IMR-90 (cell line): ENCODE data around the gene MUCL1. TPM values are rescaled to one million over a fixed set of nuclear protein-coding genes. Genes with fewer than 3 reads are reported as not detected.
"Not testable (repeated sequence)": the region's sequence is repeated elsewhere in the genome, so short reads cannot be mapped to it uniquely, and the experiment has no call there.

Experiments used
- ATAC-seq: fragments of 200-7000 bp; cut with Tn5 transposase; 2 replicates; pipeline ENCODE4 v1.9.1; 2020; ENCODE audit warnings: low read depth, mild to moderate bottlenecking, moderate library complexity
- BruUV-seq: library from RNA; stranded (reverse); fragments of 400-500 nt; replicated peaks from 2 replicates; lab custom pipeline; 2021; lab: Mats Ljungman, UMichigan
- CTCF ChIA-PET: fragments of 300-600 bp; formaldehyde crosslinking; extraction: SDS; loops from one replicate; lab custom pipeline; 2021; ENCODE audit warnings: antibody characterized with exemption; lab: Yijun Ruan, JAX
- POLR2A ChIA-PET: fragments of 300-600 bp; sonication (Branson Sonifier 250); formaldehyde crosslinking; loops from one replicate; lab custom pipeline; 2022; ENCODE audit warnings: antibody characterized with exemption; ENCODE audit not compliant: unreplicated experiment; lab: Charles Lee
- DNase-seq: peaks from one replicate; pipeline ENCODE4 v3.0.0; 2013
- H2AFZ ChIP-seq: replicated peaks from 2 replicates; pipeline ENCODE3; 2013; ENCODE audit warnings: low read length, mild to moderate bottlenecking; ENCODE audit not compliant: poor library complexity
- H2AK5ac ChIP-seq: 2 replicates; pipeline ENCODE4 v1.6.1; 2013; ENCODE audit warnings: low read depth, low read length, inconsistent platforms
- H2AK9ac ChIP-seq: replicated peaks from 2 replicates; pipeline ENCODE3; 2013; ENCODE audit warnings: mild to moderate bottlenecking, low read depth, low read length, moderate library complexity; ENCODE audit not compliant: poor library complexity
- H2BK120ac ChIP-seq: 2 replicates; pipeline ENCODE4 v1.6.1; 2013; ENCODE audit warnings: low read depth, low read length, inconsistent platforms
- H2BK15ac ChIP-seq: 3 replicates; pipeline ENCODE4 v1.6.1; 2013; ENCODE audit warnings: low read depth, low read length, inconsistent platforms
- H2BK20ac ChIP-seq: 2 replicates; pipeline ENCODE4 v1.6.1; 2013; ENCODE audit warnings: low read depth, mild to moderate bottlenecking, inconsistent platforms, low read length, moderate library complexity
- H2BK5ac ChIP-seq: 2 replicates; pipeline ENCODE4 v1.6.1; 2013; ENCODE audit warnings: mild to moderate bottlenecking, low read depth, low read length, inconsistent platforms; ENCODE audit not compliant: poor library complexity, severe bottlenecking
- H3K14ac ChIP-seq: replicated peaks from 2 replicates; pipeline ENCODE4 v1.6.1; 2013; ENCODE audit warnings: low read depth, low read length, inconsistent platforms
- H3K18ac ChIP-seq: 2 replicates; pipeline ENCODE4 v1.6.1; 2013; ENCODE audit warnings: low read depth, low read length, control low read depth
- H3K23ac ChIP-seq: 2 replicates; pipeline ENCODE4 v1.6.1; 2013; ENCODE audit warnings: low read depth, low read length, inconsistent platforms
- H3K27ac ChIP-seq: 2 replicates; pipeline ENCODE4 v1.5.1; 2013; ENCODE audit warnings: mild to moderate bottlenecking, control low read depth, low read length; ENCODE audit not compliant: insufficient read depth
- H3K27me3 ChIP-seq: 2 replicates; pipeline ENCODE4 v1.6.1; 2013; ENCODE audit warnings: low read length; ENCODE audit not compliant: control insufficient read depth, insufficient read depth
- H3K36me3 ChIP-seq: 2 replicates; pipeline ENCODE4 v1.6.1; 2013; ENCODE audit warnings: low read length, mixed read lengths; ENCODE audit not compliant: control insufficient read depth, insufficient read depth
- H3K4ac ChIP-seq: 2 replicates; pipeline ENCODE4 v1.6.1; 2013; ENCODE audit warnings: low read depth, low read length, inconsistent platforms
- H3K4me1 ChIP-seq: 2 replicates; pipeline ENCODE4 v1.6.1; 2013; ENCODE audit warnings: low read length, mixed read lengths; ENCODE audit not compliant: control insufficient read depth, insufficient read depth
- H3K4me2 ChIP-seq: 2 replicates; pipeline ENCODE4 v1.6.1; 2013; ENCODE audit warnings: low read depth, mild to moderate bottlenecking, control low read depth, low read length, moderate library complexity
- H3K4me3 ChIP-seq: 2 replicates; pipeline ENCODE4 v1.5.1; 2013; ENCODE audit warnings: low read depth, mild to moderate bottlenecking, control low read depth, low read length, moderate library complexity; ENCODE audit not compliant: insufficient read depth
- H3K56ac ChIP-seq: 2 replicates; pipeline ENCODE4 v1.6.1; 2013; ENCODE audit warnings: low read length, inconsistent platforms; ENCODE audit not compliant: insufficient read depth; ENCODE audit errors: extremely low read depth
- H3K79me1 ChIP-seq, 2 experiments: 2 replicates each; pipeline ENCODE4 v1.6.1; 2013; ENCODE audit warnings: low read length in 2 of 2, inconsistent platforms in 1 of 2, low read depth in 1 of 2
- H3K9ac ChIP-seq: 2 replicates; pipeline ENCODE4 v1.6.1; 2013; ENCODE audit warnings: low read depth, low read length, control low read depth
- H3K9me1 ChIP-seq: 2 replicates; pipeline ENCODE4 v1.6.1; 2013; ENCODE audit warnings: low read length, inconsistent platforms; ENCODE audit not compliant: insufficient read depth
- H3K9me3 ChIP-seq: 2 replicates; pipeline ENCODE4 v1.6.1; 2013; ENCODE audit warnings: low read length; ENCODE audit not compliant: control insufficient read depth, insufficient read depth
- H4K20me1 ChIP-seq: 2 replicates; pipeline ENCODE4 v1.6.1; 2013; ENCODE audit warnings: low read length, inconsistent platforms; ENCODE audit not compliant: insufficient read depth
- H4K5ac ChIP-seq: 2 replicates; pipeline ENCODE4 v1.6.1; 2013; ENCODE audit warnings: mild to moderate bottlenecking, low read depth, low read length, control low read depth
- H4K8ac ChIP-seq, 2 experiments: 2 replicates each; pipeline ENCODE4 v1.6.1; 2013; ENCODE audit warnings: low read depth in 2 of 2, low read length in 2 of 2, control low read depth in 1 of 2, inconsistent platforms in 1 of 2
- H4K91ac ChIP-seq: 2 replicates; pipeline ENCODE4 v1.6.1; 2013; ENCODE audit warnings: low read depth, low read length, inconsistent platforms; ENCODE audit not compliant: insufficient read depth
- WGBS, 2 experiments: methylation state at CpG; one replicate each; pipeline versions ENCODE4 v1.1.5 to v1.1.7; 2013; ENCODE audit warnings: missing lambda C conversion rate in 2 of 2; ENCODE audit not compliant: insufficient read length in 1 of 2; ENCODE audit errors: extremely low coverage in 2 of 2; 5-methylcytosine and 5-hydroxymethylcytosine counted together
- dilution Hi-C: fragments of 300-500 bp; cut with HindIII; formaldehyde crosslinking; loops from one replicate; pipeline ENCODE4 v1.14.3; 2018; ENCODE audit warnings: low sequenced_read_pairs; ENCODE audit not compliant: unreplicated experiment
- in situ Hi-C: fragments of 300-500 bp; cut with MboI; formaldehyde crosslinking; loops from 3 replicates; pipeline ENCODE4 v1.14.3; 2019; ENCODE audit warnings: low sequenced_read_pairs, inconsistent platforms, mixed read lengths
- intact Hi-C: fragments of 100-400 bp; cut with micrococcal nuclease; formaldehyde crosslinking; loops from 2 replicates; pipeline ENCODE4 v1.10.0; 2022
- polyA plus RNA-seq, 3 experiments: library from polyadenylated mRNA; depleted of rRNA; stranded (reverse); fragments of >200 nt; gene quantifications; 2 replicates each; pipeline ENCODE4 v1.2.3, GENCODE V29; 2012; ENCODE audit warnings: low replicate concordance in 1 of 3
- total RNA-seq: library from RNA; depleted of rRNA; stranded (reverse); fragments of >200 nt; gene quantifications from 2 replicates; pipeline ENCODE4 v1.2.3, GENCODE V29; 2012

Gene MUCL1
- total and polyA plus RNA-seq, 2 of the 4 experiments (the other 2 are of a cell fraction): not detected

- H3K27me3 ChIP-seq, H4K91ac ChIP-seq, H4K8ac ChIP-seq, in situ Hi-C loops, H3K27ac ChIP-seq, H3K36me3 ChIP-seq, H3K18ac ChIP-seq, H4K20me1 ChIP-seq, intact Hi-C loops, CTCF ChIA-PET, H3K9ac ChIP-seq, H3K4ac ChIP-seq, H3K4me3 ChIP-seq, H2BK5ac ChIP-seq, H3K56ac ChIP-seq, H4K5ac ChIP-seq, ATAC-seq, POLR2A ChIA-PET, H2BK120ac ChIP-seq, dilution Hi-C loops, H2BK20ac ChIP-seq, H3K14ac ChIP-seq, H2AK9ac ChIP-seq, H2AFZ ChIP-seq, H3K9me1 ChIP-seq, H3K79me1 ChIP-seq, H3K4me2 ChIP-seq, H2AK5ac ChIP-seq, H3K23ac ChIP-seq, H2BK15ac ChIP-seq, H3K4me1 ChIP-seq, BruUV-seq, H3K9me3 ChIP-seq, DNase-seq: not testable (repeated sequence)
- WGBS, 2 experiments: no CpG with 5 or more reads among the region's 1 CpG
These were observed 28.3 kb downstream of the MUCL1 start for GRCh38 chr12:54882597-54882996.

- DNase-seq, H3K4ac ChIP-seq, in situ Hi-C loops, H3K56ac ChIP-seq, H3K9me1 ChIP-seq, H2BK120ac ChIP-seq, H4K5ac ChIP-seq, H4K91ac ChIP-seq, H3K18ac ChIP-seq, H2AK5ac ChIP-seq, H3K27me3 ChIP-seq, dilution Hi-C loops, H3K23ac ChIP-seq, H3K36me3 ChIP-seq, ATAC-seq, H2AK9ac ChIP-seq, CTCF ChIA-PET, H3K4me1 ChIP-seq, H3K4me2 ChIP-seq, H3K79me1 ChIP-seq, H3K4me3 ChIP-seq, H4K8ac ChIP-seq, H3K9me3 ChIP-seq, H3K27ac ChIP-seq, H2BK20ac ChIP-seq, H2BK5ac ChIP-seq, H3K9ac ChIP-seq, H4K20me1 ChIP-seq, POLR2A ChIA-PET, H3K14ac ChIP-seq, H2AFZ ChIP-seq, intact Hi-C loops, H2BK15ac ChIP-seq, BruUV-seq: not testable (repeated sequence)
- 56% methylated on average over 3 of the region's 11 CpGs; no CpG with 5 or more reads in 1 of the 2 experiments for WGBS, 2 experiments
These were observed 34.1 kb downstream of the MUCL1 start for GRCh38 chr12:54888428-54888827.
